HepG2 (cell line): ENCODE measurements around the gene DHRS1. TPM values are rescaled to one million over a fixed set of nuclear protein-coding genes. Genes with fewer than 3 reads are reported as not detected.
A peak's percentile ranks its signal among the peaks of the same experiment; 100 is the strongest.

Source experiments
- ATAC-seq: fragments of 200-7000 bp; cut with Tn5 transposase; 3 replicates; pipeline ENCODE4 v1.9.1; 2020; ENCODE audit warnings: mild to moderate bottlenecking, moderate library complexity
- BruUV-seq: library from RNA; stranded (reverse); fragments of 400-500 nt; replicated peaks from 2 replicates; lab custom pipeline; 2021; lab: Mats Ljungman, UMichigan
- CTCF ChIA-PET: fragments of 300-600 bp; formaldehyde crosslinking; extraction: SDS; loops from one replicate; lab custom pipeline; 2021; ENCODE audit warnings: low total read pairs, inconsistent platforms, low intra/inter-chr PET ratio; lab: Yijun Ruan, JAX
- POLR2A ChIA-PET: fragments of 350-600 bp; sonication (Branson Sonifier 250); formaldehyde crosslinking; loops from one replicate; lab custom pipeline; 2020; ENCODE audit warnings: antibody characterized with exemption, inconsistent platforms; lab: Yijun Ruan, JAX
- DNase-seq: peaks from one replicate; pipeline ENCODE4 v3.0.0-alpha.2; 2015; ENCODE audit warnings: low spot score
- FAIRE-seq: peaks from 3 replicates; lab custom pipeline; 2011; peaks lifted over from hg19 to GRCh38; lab: Jason Lieb, UNC
- H2AFZ ChIP-seq: one replicate; pipeline ENCODE4 v1.6.1; 2011; ENCODE audit warnings: low read length, inconsistent platforms
- H3K27ac ChIP-seq: fragments of 300-600 bp; 3 replicates; pipeline ENCODE4 v1.8.0; 2011; ENCODE audit warnings: mixed run types, mild to moderate bottlenecking, mixed read lengths, low read length, inconsistent platforms; ENCODE audit not compliant: insufficient read depth; ENCODE audit errors: extremely low read length
- H3K27me3 ChIP-seq, 2 experiments: fragments of 200-600 bp in 1 of 2; 2 replicates in 1 of 2; 3 replicates in 1 of 2; pipeline versions ENCODE4 v1.6.0 to v1.8.0; 2011; ENCODE audit warnings: low read length in 2 of 2, mild to moderate bottlenecking in 2 of 2, moderate library complexity in 2 of 2, inconsistent platforms in 1 of 2; ENCODE audit not compliant: insufficient read depth in 2 of 2, control insufficient read depth in 1 of 2
- H3K36me3 ChIP-seq, 2 experiments: fragments of 200-600 bp in 1 of 2; replicated peaks in 1 of 2; 2 replicates in 1 of 2; 3 replicates in 1 of 2; pipeline versions ENCODE4 v1.5.1 to v1.8.0; 2011; ENCODE audit warnings: low read length in 2 of 2, inconsistent platforms in 1 of 2; ENCODE audit not compliant: insufficient read depth in 2 of 2, control insufficient read depth in 1 of 2
- H3K4me1 ChIP-seq: 2 replicates; pipeline ENCODE4 v1.5.1; 2012; ENCODE audit warnings: low read length, inconsistent platforms; ENCODE audit not compliant: insufficient read depth
- H3K4me2 ChIP-seq: 2 replicates; pipeline ENCODE4 v1.6.0; 2011; ENCODE audit warnings: low read depth, low read length, inconsistent platforms
- H3K4me3 ChIP-seq, 3 experiments: fragments of 200-600 bp in 1 of 3; sonication (generic), shearing (Covaris generic) in 1 of 3; replicated peaks in 1 of 3; 2 replicates each; pipeline ENCODE4 v1.5.1; 2011 to 2016; ENCODE audit warnings: low read length in 3 of 3, inconsistent platforms in 2 of 3, low read depth in 2 of 3, mild to moderate bottlenecking in 2 of 3, control low read depth in 1 of 3, mixed read lengths in 1 of 3; ENCODE audit not compliant: insufficient read depth in 1 of 3
- H3K79me2 ChIP-seq: one replicate; pipeline ENCODE4 v1.6.1; 2011; ENCODE audit warnings: low read length, inconsistent platforms; ENCODE audit not compliant: insufficient read depth
- H3K9ac ChIP-seq: 2 replicates; pipeline ENCODE4 v1.6.0; 2011; ENCODE audit warnings: mild to moderate bottlenecking, low read depth, low read length, inconsistent platforms; ENCODE audit not compliant: insufficient read depth
- H3K9me3 ChIP-seq: 2 replicates; pipeline ENCODE4 v1.5.1; 2012; ENCODE audit warnings: mild to moderate bottlenecking, low read length
- H4K20me1 ChIP-seq: 2 replicates; pipeline ENCODE4 v1.6.0; 2011; ENCODE audit warnings: inconsistent platforms, mild to moderate bottlenecking, low read length, moderate library complexity; ENCODE audit not compliant: insufficient read depth
- EEA1 ChIP-seq: sonication (generic); formaldehyde crosslinking; IDR thresholded peaks from 2 replicates; pipeline ENCODE4 v1.5.1; 2020; ENCODE audit warnings: mild to moderate bottlenecking, missing genetic modification reagents, borderline replicate concordance
- NR2F2 ChIP-seq: IDR thresholded peaks from 2 replicates; pipeline ENCODE4 v1.6.1; 2012; ENCODE audit warnings: low read depth, inconsistent platforms, borderline replicate concordance
- RBM22 ChIP-seq: fragments of 200-400 bp; formaldehyde crosslinking; optimal IDR thresholded peaks from 2 replicates; pipeline ENCODE3; 2017; ENCODE audit warnings: mild to moderate bottlenecking, low read length, moderate library complexity
- SPEN ChIP-seq: sonication (generic); formaldehyde crosslinking; IDR thresholded peaks from 2 replicates; pipeline ENCODE4 v1.5.1; 2020; ENCODE audit warnings: low read depth, mild to moderate bottlenecking, missing genetic modification reagents
- ZNF430 ChIP-seq: sonication (generic); formaldehyde crosslinking; IDR thresholded peaks from 2 replicates; pipeline ENCODE4 v1.9.0; 2021; ENCODE audit warnings: mild to moderate bottlenecking, missing genetic modification reagents
- ZNF605 ChIP-seq: sonication (generic); formaldehyde crosslinking; IDR thresholded peaks from 2 replicates; pipeline ENCODE4 v1.8.0; 2022; ENCODE audit warnings: mild to moderate bottlenecking, missing genetic modification reagents
- ZNF674 ChIP-seq: sonication (generic); formaldehyde crosslinking; IDR thresholded peaks from 2 replicates; pipeline ENCODE4 v1.5.0; 2020; ENCODE audit warnings: low read depth, mild to moderate bottlenecking, missing genetic modification reagents
- ZNF768 ChIP-seq: sonication (generic); formaldehyde crosslinking; IDR thresholded peaks from 2 replicates; pipeline ENCODE4 v1.4.0; 2020; ENCODE audit warnings: missing genetic modification reagents
- WGBS: methylation state at CpG from one replicate; pipeline ENCODE4 v1.1.6; 2017; ENCODE audit warnings: low lambda C conversion rate; 5-methylcytosine and 5-hydroxymethylcytosine counted together
- in situ Hi-C: cut with HindIII; loops from 2 replicates; pipeline ENCODE4 v1.10.0; 2017; ENCODE audit warnings: low pct_unique_long_range_greater_than_20kb; ENCODE audit not compliant: extremely low pct_ligation_motif_present
- intact Hi-C: fragments of 100-400 bp; cut with micrococcal nuclease; formaldehyde crosslinking; loops from one replicate; pipeline ENCODE4 v1.10.0; 2022; ENCODE audit not compliant: unreplicated experiment
- polyA plus RNA-seq, 8 experiments: library from polyadenylated mRNA; depleted of rRNA in 3 of 8; stranded (reverse) in 7 of 8; unstranded in 1 of 8; fragments of >200 nt; fragmentation: Illumina TruSeq in 4 of 8; extraction: Trizol in 4 of 8; gene quantifications; 2 replicates each; pipeline versions ENCODE4 v1.2.1 to v1.2.3, GENCODE V29; 2011 to 2016; ENCODE audit warnings: low read depth in 4 of 8, missing spikeins in 1 of 8, mixed read lengths in 1 of 8; ENCODE audit not compliant: insufficient read depth in 1 of 8
- total RNA-seq, 5 experiments: library from RNA; depleted of rRNA; stranded (reverse); fragments of >200 nt; fragmentation: Illumina TruSeq; extraction: Trizol; gene quantifications; 2 replicates each; pipeline ENCODE4 v1.2.3, GENCODE V29; 2016; ENCODE audit warnings: low read depth in 1 of 5
- TF ChIP-seq, protein P1 (sequence below): sonication (generic); formaldehyde crosslinking; IDR thresholded peaks from one replicate; pipeline ENCODE4 v1.5.1; 2020; ENCODE audit warnings: mild to moderate bottlenecking, missing genetic modification reagents; ENCODE audit errors: not compliant biosample characterization
- TF ChIP-seq, protein P2 (sequence below): sonication (generic); formaldehyde crosslinking; IDR thresholded peaks from 2 replicates; pipeline ENCODE4 v1.4.0; 2020; ENCODE audit warnings: missing genetic modification reagents, borderline replicate concordance

The DHRS1 gene
- total and polyA plus RNA-seq, 2 of the 13 experiments (the other 11 are each of a cell fraction or from before 2014, with no cell fraction given), result 49.8 to 60.8 TPM

DNA sequence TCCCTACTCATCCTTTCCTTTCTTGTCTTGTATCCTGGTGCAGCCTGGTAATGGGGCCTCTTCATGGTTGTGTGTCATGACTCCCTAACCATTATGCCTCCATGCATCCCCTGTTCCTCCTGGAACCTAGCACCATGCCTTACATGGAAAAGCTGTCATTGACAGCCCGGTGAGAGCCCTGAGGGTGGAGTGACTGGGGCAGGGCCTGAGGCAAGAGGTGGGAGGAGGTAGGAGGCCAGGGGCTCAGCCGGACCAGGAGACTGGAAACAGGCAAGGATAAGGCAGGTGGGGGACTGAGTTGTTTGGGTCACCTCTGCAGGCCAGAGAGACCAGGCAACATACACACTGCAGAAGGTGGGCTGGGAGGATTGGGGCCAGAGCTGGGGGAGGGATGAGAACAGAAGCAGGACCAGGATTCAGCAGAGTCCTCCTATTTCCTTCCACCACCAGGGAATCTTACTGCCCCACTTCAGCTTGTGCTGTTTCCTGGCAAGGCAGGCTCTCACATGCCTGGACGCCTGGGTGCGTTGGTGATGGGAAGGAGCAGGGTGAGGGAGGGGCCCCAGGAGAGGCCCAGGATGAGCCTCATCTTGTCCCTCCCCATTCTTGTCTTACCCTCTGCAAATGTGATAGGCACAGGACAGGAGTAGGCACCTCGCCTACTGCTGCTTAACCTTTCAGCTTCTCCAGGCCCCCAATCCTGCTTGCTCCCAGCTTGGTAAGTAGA lies 10.1 kb upstream of the DHRS1 start, which contains the start of gene LTB4R2:
TSS of gene LTB4R2 (plus strand) at position 603 of the 727 bp plus-strand sequence. CDS start 525 bp downstream, outside the sequence.
- Histone ChIP-seq H2AFZ (no peak within 1 kb of the TSS), H3K9ac (no peak within 1 kb of the TSS), H4K20me1 (no peaks in the 10 kb centered on the region), H3K4me3 (no peak within 1 kb of the TSS), H3K27ac (peak within 1 kb of the TSS; percentile 4), H3K4me1 (peaks cover 53% of the 10 kb centered on the region), H3K36me3 (peaks cover 20 to 23% of the 10 kb centered on the region in 2 experiments), H3K9me3 (no peaks in the 10 kb centered on the region), H3K4me2 (no peak within 1 kb of the TSS), H3K79me2 (peaks cover 9% of the 10 kb centered on the region), H3K27me3 (no peaks in the 10 kb centered on the region; a peak in 1 of 5 replicates)
- DNase-seq (no peak), FAIRE-seq (no peak), ATAC-seq (no peak)
- ChIA-PET POLR2A (interaction anchor here (0.8 to 24.7 kb wide), 9 partner anchors 9 to 216 kb away, joined by 3 to 850 read pairs (median 28); partner anchors contain the start of genes CHMP4A, DCAF11, DHRS1 and EMC9), CTCF (interaction anchor here (3.4 kb wide), 1 partner anchor 12 kb away, joined by 45 read pairs; the partner anchor contains the start of genes DHRS1 and NOP9)
- 95% methylated on average over 5 of the region's 5 CpGs for WGBS
- in situ Hi-C loops (no loop called here), intact Hi-C loops (loop anchor here (2.0 kb wide), 1 partner anchor 67 kb away; the partner anchor contains the start of gene TINF2)
- no TSS peak for BruUV-seq
- TF ChIP-seq NR2F2, result no peak
- TF ChIP-seq RBM22, result peak; percentile 3
- TF ChIP-seq, protein P1, sequence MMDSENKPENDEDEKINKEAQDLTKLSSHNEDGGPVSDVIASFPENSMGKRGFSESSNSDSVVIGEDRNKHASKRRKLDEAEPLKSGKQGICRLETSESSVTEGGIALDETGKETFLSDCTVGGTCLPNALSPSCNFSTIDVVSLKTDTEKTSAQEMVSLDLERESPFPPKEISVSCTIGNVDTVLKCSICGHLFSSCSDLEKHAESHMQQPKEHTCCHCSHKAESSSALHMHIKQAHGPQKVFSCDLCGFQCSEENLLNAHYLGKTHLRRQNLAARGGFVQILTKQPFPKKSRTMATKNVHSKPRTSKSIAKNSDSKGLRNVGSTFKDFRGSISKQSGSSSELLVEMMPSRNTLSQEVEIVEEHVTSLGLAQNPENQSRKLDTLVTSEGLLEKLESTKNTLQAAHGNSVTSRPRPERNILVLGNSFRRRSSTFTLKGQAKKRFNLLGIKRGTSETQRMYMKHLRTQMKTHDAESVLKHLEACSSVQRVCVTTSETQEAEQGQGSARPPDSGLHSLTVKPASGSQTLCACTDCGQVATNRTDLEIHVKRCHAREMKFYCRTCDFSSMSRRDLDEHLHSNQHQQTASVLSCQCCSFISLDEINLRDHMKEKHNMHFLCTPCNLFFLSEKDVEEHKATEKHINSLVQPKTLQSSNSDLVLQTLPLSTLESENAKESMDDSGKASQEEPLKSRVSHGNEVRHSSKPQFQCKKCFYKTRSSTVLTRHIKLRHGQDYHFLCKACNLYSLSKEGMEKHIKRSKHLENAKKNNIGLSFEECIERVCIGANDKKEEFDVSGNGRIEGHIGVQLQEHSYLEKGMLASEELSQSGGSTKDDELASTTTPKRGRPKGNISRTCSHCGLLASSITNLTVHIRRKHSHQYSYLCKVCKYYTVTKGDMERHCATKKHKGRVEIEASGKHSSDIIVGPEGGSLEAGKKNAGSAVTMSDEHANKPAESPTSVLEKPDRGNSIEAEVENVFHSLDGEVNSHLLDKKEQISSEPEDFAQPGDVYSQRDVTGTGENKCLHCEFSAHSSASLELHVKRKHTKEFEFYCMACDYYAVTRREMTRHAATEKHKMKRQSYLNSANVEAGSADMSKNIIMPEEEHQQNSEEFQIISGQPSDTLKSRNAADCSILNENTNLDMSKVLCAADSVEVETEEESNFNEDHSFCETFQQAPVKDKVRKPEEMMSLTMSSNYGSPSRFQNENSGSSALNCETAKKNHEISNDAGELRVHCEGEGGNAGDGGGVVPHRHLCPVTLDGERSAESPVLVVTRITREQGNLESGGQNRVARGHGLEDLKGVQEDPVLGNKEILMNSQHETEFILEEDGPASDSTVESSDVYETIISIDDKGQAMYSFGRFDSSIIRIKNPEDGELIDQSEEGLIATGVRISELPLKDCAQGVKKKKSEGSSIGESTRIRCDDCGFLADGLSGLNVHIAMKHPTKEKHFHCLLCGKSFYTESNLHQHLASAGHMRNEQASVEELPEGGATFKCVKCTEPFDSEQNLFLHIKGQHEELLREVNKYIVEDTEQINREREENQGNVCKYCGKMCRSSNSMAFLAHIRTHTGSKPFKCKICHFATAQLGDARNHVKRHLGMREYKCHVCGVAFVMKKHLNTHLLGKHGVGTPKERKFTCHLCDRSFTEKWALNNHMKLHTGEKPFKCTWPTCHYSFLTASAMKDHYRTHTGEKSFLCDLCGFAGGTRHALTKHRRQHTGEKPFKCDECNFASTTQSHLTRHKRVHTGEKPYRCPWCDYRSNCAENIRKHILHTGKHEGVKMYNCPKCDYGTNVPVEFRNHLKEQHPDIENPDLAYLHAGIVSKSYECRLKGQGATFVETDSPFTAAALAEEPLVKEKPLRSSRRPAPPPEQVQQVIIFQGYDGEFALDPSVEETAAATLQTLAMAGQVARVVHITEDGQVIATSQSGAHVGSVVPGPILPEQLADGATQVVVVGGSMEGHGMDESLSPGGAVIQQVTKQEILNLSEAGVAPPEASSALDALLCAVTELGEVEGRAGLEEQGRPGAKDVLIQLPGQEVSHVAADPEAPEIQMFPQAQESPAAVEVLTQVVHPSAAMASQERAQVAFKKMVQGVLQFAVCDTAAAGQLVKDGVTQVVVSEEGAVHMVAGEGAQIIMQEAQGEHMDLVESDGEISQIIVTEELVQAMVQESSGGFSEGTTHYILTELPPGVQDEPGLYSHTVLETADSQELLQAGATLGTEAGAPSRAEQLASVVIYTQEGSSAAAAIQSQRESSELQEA (CRISPR knock-in tag), result peak; percentile 83
- TF ChIP-seq EEA1 (CRISPR knock-in tag), result 0 out of 2 replicates have a peak, but pooled peaks have one; percentile 44
- TF ChIP-seq SPEN (CRISPR knock-in tag), result peak; percentile 1; the same call in 1 of the 2 replicates
- peak; percentile 29; the same call in 1 of the 2 replicates for TF ChIP-seq ZNF430
- TF ChIP-seq ZNF674 (CRISPR knock-in tag), result no peak
- TF ChIP-seq, protein P2, sequence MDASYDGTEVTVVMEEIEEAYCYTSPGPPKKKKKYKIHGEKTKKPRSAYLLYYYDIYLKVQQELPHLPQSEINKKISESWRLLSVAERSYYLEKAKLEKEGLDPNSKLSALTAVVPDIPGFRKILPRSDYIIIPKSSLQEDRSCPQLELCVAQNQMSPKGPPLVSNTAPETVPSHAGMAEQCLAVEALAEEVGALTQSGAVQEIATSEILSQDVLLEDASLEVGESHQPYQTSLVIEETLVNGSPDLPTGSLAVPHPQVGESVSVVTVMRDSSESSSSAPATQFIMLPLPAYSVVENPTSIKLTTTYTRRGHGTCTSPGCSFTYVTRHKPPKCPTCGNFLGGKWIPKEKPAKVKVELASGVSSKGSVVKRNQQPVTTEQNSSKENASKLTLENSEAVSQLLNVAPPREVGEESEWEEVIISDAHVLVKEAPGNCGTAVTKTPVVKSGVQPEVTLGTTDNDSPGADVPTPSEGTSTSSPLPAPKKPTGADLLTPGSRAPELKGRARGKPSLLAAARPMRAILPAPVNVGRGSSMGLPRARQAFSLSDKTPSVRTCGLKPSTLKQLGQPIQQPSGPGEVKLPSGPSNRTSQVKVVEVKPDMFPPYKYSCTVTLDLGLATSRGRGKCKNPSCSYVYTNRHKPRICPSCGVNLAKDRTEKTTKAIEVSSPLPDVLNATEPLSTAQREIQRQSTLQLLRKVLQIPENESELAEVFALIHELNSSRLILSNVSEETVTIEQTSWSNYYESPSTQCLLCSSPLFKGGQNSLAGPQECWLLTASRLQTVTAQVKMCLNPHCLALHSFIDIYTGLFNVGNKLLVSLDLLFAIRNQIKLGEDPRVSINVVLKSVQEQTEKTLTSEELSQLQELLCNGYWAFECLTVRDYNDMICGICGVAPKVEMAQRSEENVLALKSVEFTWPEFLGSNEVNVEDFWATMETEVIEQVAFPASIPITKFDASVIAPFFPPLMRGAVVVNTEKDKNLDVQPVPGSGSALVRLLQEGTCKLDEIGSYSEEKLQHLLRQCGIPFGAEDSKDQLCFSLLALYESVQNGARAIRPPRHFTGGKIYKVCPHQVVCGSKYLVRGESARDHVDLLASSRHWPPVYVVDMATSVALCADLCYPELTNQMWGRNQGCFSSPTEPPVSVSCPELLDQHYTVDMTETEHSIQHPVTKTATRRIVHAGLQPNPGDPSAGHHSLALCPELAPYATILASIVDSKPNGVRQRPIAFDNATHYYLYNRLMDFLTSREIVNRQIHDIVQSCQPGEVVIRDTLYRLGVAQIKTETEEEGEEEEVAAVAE, result no peak
- 0 out of 2 replicates have a peak, but pooled peaks have one; percentile 53 for TF ChIP-seq ZNF605 (CRISPR knock-in tag)
- peak; percentile 42; the same call in 1 of the 2 replicates for TF ChIP-seq ZNF768 (CRISPR knock-in tag)
